ENCODE data around the gene GIN1. TPM values are rescaled to one million over a fixed set of nuclear protein-coding genes. Genes with fewer than 3 reads are reported as not detected.
A peak's percentile ranks its signal among the peaks of the same experiment; 100 is the strongest.

Gene GIN1
- total RNA-seq, 3 donors from 2014 or later (not counting 1 experiment from before 2014, with no cell fraction given), result 3.3 to 3.6 (median 3.4) TPM

DNA sequence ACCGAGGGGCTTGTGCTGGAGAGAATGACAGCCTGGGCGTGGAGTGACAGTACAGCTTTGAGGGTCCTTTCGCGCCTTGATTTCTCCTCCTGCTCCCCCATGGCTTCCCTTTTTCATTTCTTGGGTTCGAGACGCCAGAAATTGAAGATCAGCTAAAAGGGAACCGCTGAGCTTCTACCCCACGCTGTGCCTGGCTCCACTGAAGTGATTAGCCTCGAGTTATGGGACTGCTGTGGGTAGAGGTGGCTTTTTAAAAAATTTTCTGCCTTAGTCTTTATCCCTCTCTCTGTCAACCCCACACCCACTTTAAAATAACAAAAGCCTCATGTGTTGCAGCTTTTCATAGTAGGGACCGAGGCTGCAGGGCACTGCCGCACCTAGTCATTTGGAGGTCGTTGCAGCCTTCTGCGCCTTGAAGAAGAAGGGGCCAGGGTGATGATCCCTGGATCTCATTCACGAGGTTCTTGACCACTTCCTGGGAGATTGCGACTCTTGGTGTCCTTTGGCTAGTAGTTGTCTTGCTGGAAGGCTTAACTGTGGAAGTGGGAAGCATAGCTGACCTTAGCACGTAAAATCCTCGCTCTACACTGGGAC lies 766 bp upstream of the GIN1 start:
- Histone ChIP-seq H3K27ac (ENCODE audit: low read length) (peak overlapping the region; percentile 96), H3K27me3 (ENCODE audit: control insufficient read depth, insufficient read depth, low read length) (no peaks in the 10 kb centered on the region), H3K4me3 (ENCODE audit: low read length) (peak overlapping the region; percentile 88), H3K4me1 (ENCODE audit: control insufficient read depth, insufficient read depth, low read length) (peaks cover 6% of the 10 kb centered on the region), H3K36me3 (ENCODE audit: control insufficient read depth, insufficient read depth, low read length) (peaks cover 2% of the 10 kb centered on the region), H3K9me3 (ENCODE audit: control insufficient read depth, insufficient read depth, low read length) (no peaks in the 10 kb centered on the region)
- ATAC-seq (no peak), DNase-seq (no peak)
- Mint-ChIP-seq H3K4me3 (peak overlapping the region; percentile 97), H3K27ac (peak overlapping the region; percentile 99), H3K9me3 (no peaks in the 10 kb centered on the region), H3K4me1 (peaks cover 53 to 59% of the 10 kb centered on the region in 2 donors), H3K36me3 (no peaks in the 10 kb centered on the region), H3K27me3 (ENCODE audit: low read depth in 2 of 2) (no peaks in the 10 kb centered on the region)
- WGBS (ENCODE audit: insufficient coverage), result 1% methylated on average over 16 of the region's 17 CpGs
- intact Hi-C loops (cut with micrococcal nuclease), result loop anchor here (1.0 to 10.0 kb wide), 3 partner anchors 138 to 338 kb away; partner anchors contain the start of gene MACIR
- TF ChIP-seq, protein P1, sequence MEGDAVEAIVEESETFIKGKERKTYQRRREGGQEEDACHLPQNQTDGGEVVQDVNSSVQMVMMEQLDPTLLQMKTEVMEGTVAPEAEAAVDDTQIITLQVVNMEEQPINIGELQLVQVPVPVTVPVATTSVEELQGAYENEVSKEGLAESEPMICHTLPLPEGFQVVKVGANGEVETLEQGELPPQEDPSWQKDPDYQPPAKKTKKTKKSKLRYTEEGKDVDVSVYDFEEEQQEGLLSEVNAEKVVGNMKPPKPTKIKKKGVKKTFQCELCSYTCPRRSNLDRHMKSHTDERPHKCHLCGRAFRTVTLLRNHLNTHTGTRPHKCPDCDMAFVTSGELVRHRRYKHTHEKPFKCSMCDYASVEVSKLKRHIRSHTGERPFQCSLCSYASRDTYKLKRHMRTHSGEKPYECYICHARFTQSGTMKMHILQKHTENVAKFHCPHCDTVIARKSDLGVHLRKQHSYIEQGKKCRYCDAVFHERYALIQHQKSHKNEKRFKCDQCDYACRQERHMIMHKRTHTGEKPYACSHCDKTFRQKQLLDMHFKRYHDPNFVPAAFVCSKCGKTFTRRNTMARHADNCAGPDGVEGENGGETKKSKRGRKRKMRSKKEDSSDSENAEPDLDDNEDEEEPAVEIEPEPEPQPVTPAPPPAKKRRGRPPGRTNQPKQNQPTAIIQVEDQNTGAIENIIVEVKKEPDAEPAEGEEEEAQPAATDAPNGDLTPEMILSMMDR (IDR thresholded peaks at IDR 0.05), result no peak

DNA sequence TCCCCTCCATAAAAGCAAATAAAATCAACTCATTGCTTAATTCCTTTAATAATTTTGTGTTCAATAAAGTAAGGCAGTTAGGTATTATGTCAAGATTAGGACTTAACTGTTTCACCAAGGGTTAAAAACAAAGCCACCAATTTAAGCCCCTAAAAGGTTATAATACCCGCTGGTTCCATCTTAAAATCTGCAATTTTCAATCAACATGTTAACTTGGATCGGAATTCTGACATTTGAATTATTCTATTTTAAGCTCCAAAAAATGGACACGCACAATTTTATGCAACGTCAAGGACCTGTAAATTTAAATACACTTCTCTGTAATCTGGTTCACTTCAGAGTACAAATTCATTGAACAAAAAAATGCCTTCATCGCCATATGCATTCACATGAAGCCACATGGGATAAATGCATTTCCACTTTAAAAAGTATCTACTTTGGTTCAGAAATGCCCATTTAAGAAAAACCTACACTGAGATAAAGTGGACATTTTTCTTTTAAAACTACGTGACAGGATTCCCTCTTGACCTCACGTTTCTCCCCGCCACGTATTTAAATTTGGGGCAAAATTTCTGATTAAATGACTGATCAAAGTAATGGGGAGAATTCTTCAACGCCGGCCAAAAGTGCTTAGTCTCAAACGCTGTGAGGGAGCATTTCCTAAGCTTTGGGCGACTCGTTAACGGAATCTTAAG lies 721 bp downstream of the GIN1 start:
- DNase-seq, result no peak
- H3K4me3 ChIP-seq (ENCODE audit: low read length), result peak overlapping the region; percentile 88
- H3K36me3 ChIP-seq (ENCODE audit: control insufficient read depth, insufficient read depth, low read length), result no peaks in the 10 kb centered on the region
- no peaks in the 10 kb centered on the region for H3K27me3 ChIP-seq (ENCODE audit: control insufficient read depth, insufficient read depth, low read length)
- H3K4me3 Mint-ChIP-seq, result peak overlapping the region; percentile 97
- H3K4me1 Mint-ChIP-seq, result peaks cover 50 to 53% of the 10 kb centered on the region in 2 donors
- intact Hi-C loops (cut with micrococcal nuclease), result loop anchor here (5.0 kb wide), 1 partner anchor 822 kb away; the partner anchor contains the start of gene SLCO4C1
- H3K27ac ChIP-seq (ENCODE audit: low read length), result peak overlapping the region; percentile 96
- H3K9me3 ChIP-seq (ENCODE audit: control insufficient read depth, insufficient read depth, low read length), result no peaks in the 10 kb centered on the region
- 1% methylated on average over 15 of the region's 15 CpGs for WGBS (ENCODE audit: insufficient coverage)
- peaks cover 6% of the 10 kb centered on the region for H3K4me1 ChIP-seq (ENCODE audit: control insufficient read depth, insufficient read depth, low read length)
- TF ChIP-seq, protein P1 (IDR thresholded peaks at IDR 0.05), result no peak
- H3K27ac Mint-ChIP-seq, result peak overlapping the region; percentile 99
- no peak for ATAC-seq
- no peaks in the 10 kb centered on the region for H3K36me3 Mint-ChIP-seq
- H3K27me3 Mint-ChIP-seq (ENCODE audit: low read depth in 2 of 2), result no peaks in the 10 kb centered on the region
- no peaks in the 10 kb centered on the region for H3K9me3 Mint-ChIP-seq

DNA sequence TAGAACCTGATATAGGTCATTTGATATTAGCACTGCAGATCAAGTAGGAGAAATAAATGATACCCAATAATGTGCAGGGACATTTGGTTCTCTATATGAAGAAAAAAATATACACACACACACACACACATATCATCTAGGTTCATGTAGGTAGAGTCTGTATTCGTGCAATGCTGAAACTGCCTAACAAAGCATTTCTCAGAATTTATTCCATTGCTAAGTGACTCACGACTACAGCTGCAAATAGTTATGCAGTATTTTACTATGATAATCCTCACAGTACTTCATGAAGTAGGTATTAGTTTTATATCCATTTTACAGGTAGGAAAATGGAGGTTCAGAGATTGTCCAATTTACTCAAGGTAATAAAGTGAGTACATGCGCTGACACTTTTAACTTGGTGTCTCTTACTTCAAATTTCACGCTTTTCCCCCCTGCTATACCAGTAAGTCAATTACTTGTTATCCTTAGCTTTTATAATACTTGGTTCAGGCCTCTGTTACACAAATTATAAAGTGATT lies 2.4 kb downstream of the GIN1 start:
- Mint-ChIP-seq H3K27me3 (ENCODE audit: low read depth in 2 of 2) (no peaks in the 10 kb centered on the region), H3K27ac (no peak overlapping the region), H3K36me3 (no peaks in the 10 kb centered on the region), H3K9me3 (no peaks in the 10 kb centered on the region), H3K4me3 (no peak overlapping the region), H3K4me1 (peaks cover 49 to 51% of the 10 kb centered on the region in 2 donors)
- Histone ChIP-seq H3K27me3 (ENCODE audit: control insufficient read depth, insufficient read depth, low read length) (no peaks in the 10 kb centered on the region), H3K27ac (ENCODE audit: low read length) (no peak overlapping the region), H3K4me3 (ENCODE audit: low read length) (no peak overlapping the region), H3K4me1 (ENCODE audit: control insufficient read depth, insufficient read depth, low read length) (peaks cover 6% of the 10 kb centered on the region), H3K36me3 (ENCODE audit: control insufficient read depth, insufficient read depth, low read length) (no peaks in the 10 kb centered on the region), H3K9me3 (ENCODE audit: control insufficient read depth, insufficient read depth, low read length) (no peaks in the 10 kb centered on the region)
- no peak for ATAC-seq
- TF ChIP-seq, protein P1 (IDR thresholded peaks at IDR 0.05), result no peak
- DNase-seq, result no peak
- intact Hi-C loops (cut with micrococcal nuclease), result loop anchor here (5.0 kb wide), 1 partner anchor 820 kb away; the partner anchor contains the start of gene SLCO4C1
- 67% methylated on average over 1 of the region's 4 CpGs for WGBS (ENCODE audit: insufficient coverage)

All from natural killer cell (primary cell).